ENCODE data around the gene ALX4.

ALX4 gene

GRCh38 chr11:44307340-44308099 lies 2.4 kb downstream of the ALX4 start:
- H3K9ac ChIP-seq (ENCODE audit: low read depth, low read length): no peak overlapping the region
- no peak overlapping the region for H3K4me2 ChIP-seq (ENCODE audit: insufficient read depth, low read length)
- H3K79me2 ChIP-seq (ENCODE audit: insufficient read depth, low read length): no peaks in the 10 kb centered on the region
- H2AFZ ChIP-seq (ENCODE audit: low read depth, low read length): no peak overlapping the region
- H3K4me3 ChIP-seq (ENCODE audit: low read depth in 1 of 2, low read length in 2 of 2): no peak overlapping the region
- TF ChIP-seq EZH2 (IDR thresholded peaks at IDR 0.05; ENCODE audit: borderline replicate concordance, low read depth, low read length, severe bottlenecking): no peak
- no peak for TF ChIP-seq CTCF (IDR thresholded peaks at IDR 0.05; ENCODE audit: borderline replicate concordance, extremely low read depth, low read length, poor library complexity, severe bottlenecking)
- no peaks in the 10 kb centered on the region for H3K9me3 ChIP-seq (ENCODE audit: insufficient read depth, low read length, severe bottlenecking)
- H3K27me3 ChIP-seq (ENCODE audit: insufficient read depth, low read length, poor library complexity): peaks cover 5% of the 10 kb centered on the region
- ATAC-seq (ENCODE audit: insufficient read depth, low read depth) (no peak), DNase-seq (no peak)
- H3K36me3 ChIP-seq (ENCODE audit: insufficient read depth, low read length): no peaks in the 10 kb centered on the region
- H3K4me1 ChIP-seq (ENCODE audit: insufficient read depth, low read length): no peaks in the 10 kb centered on the region
- no peaks in the 10 kb centered on the region for H4K20me1 ChIP-seq (ENCODE audit: insufficient read depth, low read length)
- no peak overlapping the region for H3K27ac ChIP-seq (ENCODE audit: low read length)

GRCh38 chr11:44306918-44307244 lies 3.1 kb downstream of the ALX4 start:
- H3K4me3 ChIP-seq (ENCODE audit: low read depth in 1 of 2, low read length in 2 of 2): no peak overlapping the region
- no peak overlapping the region for H3K4me2 ChIP-seq (ENCODE audit: insufficient read depth, low read length)
- DNase-seq (no peak), ATAC-seq (ENCODE audit: insufficient read depth, low read depth) (no peak)
- no peak overlapping the region for H3K9ac ChIP-seq (ENCODE audit: low read depth, low read length)
- peaks cover 5% of the 10 kb centered on the region for H3K27me3 ChIP-seq (ENCODE audit: insufficient read depth, low read length, poor library complexity)
- no peaks in the 10 kb centered on the region for H3K4me1 ChIP-seq (ENCODE audit: insufficient read depth, low read length)
- no peak overlapping the region for H3K27ac ChIP-seq (ENCODE audit: low read length)
- no peaks in the 10 kb centered on the region for H3K36me3 ChIP-seq (ENCODE audit: insufficient read depth, low read length)
- H3K9me3 ChIP-seq (ENCODE audit: insufficient read depth, low read length, severe bottlenecking): no peaks in the 10 kb centered on the region
- TF ChIP-seq CTCF (IDR thresholded peaks at IDR 0.05; ENCODE audit: borderline replicate concordance, extremely low read depth, low read length, poor library complexity, severe bottlenecking) (no peak), EZH2 (IDR thresholded peaks at IDR 0.05; ENCODE audit: borderline replicate concordance, low read depth, low read length, severe bottlenecking) (no peak)
- H2AFZ ChIP-seq (ENCODE audit: low read depth, low read length): no peak overlapping the region
- H4K20me1 ChIP-seq (ENCODE audit: insufficient read depth, low read length): no peaks in the 10 kb centered on the region
- H3K79me2 ChIP-seq (ENCODE audit: insufficient read depth, low read length): no peaks in the 10 kb centered on the region

GRCh38 chr11:44306052-44306917 lies 3.7 kb downstream of the ALX4 start:
- H2AFZ ChIP-seq (ENCODE audit: low read depth, low read length): no peak overlapping the region
- H4K20me1 ChIP-seq (ENCODE audit: insufficient read depth, low read length): no peaks in the 10 kb centered on the region
- H3K36me3 ChIP-seq (ENCODE audit: insufficient read depth, low read length): no peaks in the 10 kb centered on the region
- H3K9ac ChIP-seq (ENCODE audit: low read depth, low read length): no peak overlapping the region
- no peaks in the 10 kb centered on the region for H3K4me1 ChIP-seq (ENCODE audit: insufficient read depth, low read length)
- H3K4me2 ChIP-seq (ENCODE audit: insufficient read depth, low read length): no peak overlapping the region
- H3K4me3 ChIP-seq (ENCODE audit: low read depth in 1 of 2, low read length in 2 of 2): no peak overlapping the region
- ATAC-seq (ENCODE audit: insufficient read depth, low read depth) (no peak), DNase-seq (no peak)
- H3K9me3 ChIP-seq (ENCODE audit: insufficient read depth, low read length, severe bottlenecking): no peaks in the 10 kb centered on the region
- TF ChIP-seq CTCF (IDR thresholded peaks at IDR 0.05; ENCODE audit: borderline replicate concordance, extremely low read depth, low read length, poor library complexity, severe bottlenecking): no peak
- no peak for TF ChIP-seq EZH2 (IDR thresholded peaks at IDR 0.05; ENCODE audit: borderline replicate concordance, low read depth, low read length, severe bottlenecking)
- peaks cover 5% of the 10 kb centered on the region for H3K27me3 ChIP-seq (ENCODE audit: insufficient read depth, low read length, poor library complexity)
- no peak overlapping the region for H3K27ac ChIP-seq (ENCODE audit: low read length)
- H3K79me2 ChIP-seq (ENCODE audit: insufficient read depth, low read length): no peaks in the 10 kb centered on the region

Measured in DND-41 (cell line).